Measurements from ENCODE around the gene CACNA1B. TPM values are rescaled to one million over a fixed set of nuclear protein-coding genes. Genes with fewer than 3 reads are reported as not detected.
"Not testable (repeated sequence)": the region's sequence is repeated elsewhere in the genome, so short reads cannot be mapped to it uniquely, and the experiment has no call there.

The CACNA1B gene
- polyA plus RNA-seq, 4 donors = under 0.01 to 0.91 (median 0.18) TPM; not detected in 1

- Histone ChIP-seq H3K4me1 (ENCODE audit: control insufficient read depth in 3 of 3, insufficient read depth in 2 of 3, low read depth in 1 of 3, low read length in 2 of 3) (no peaks in the 10 kb centered on the region), H3K9me3 (ENCODE audit: control insufficient read depth in 2 of 2, insufficient read depth in 1 of 2, low read depth in 1 of 2, low read length in 1 of 2) (no peaks in the 10 kb centered on the region), H3K36me3 (ENCODE audit: control insufficient read depth in 3 of 3, insufficient read depth in 2 of 3, low read depth in 1 of 3, low read length in 3 of 3) (no peaks in the 10 kb centered on the region), H3K4me3 (ENCODE audit: low read depth in 1 of 3, low read length in 3 of 3) (no peak overlapping the region), H3K27me3 (ENCODE audit: control insufficient read depth in 3 of 3, insufficient read depth in 3 of 3, low read length in 3 of 3) (peaks cover 0 to 4% (median 0%) of the 10 kb centered on the region in 3 donors), H3K27ac (ENCODE audit: low read depth in 1 of 3, low read length in 2 of 3) (no peak overlapping the region)
- DNase-seq (no peak), FAIRE-seq (no peak)
- WGBS, 3 donors = 89 to 93% (median 91%) methylated on average over 32 to 36 of the region's 36 CpGs
These were observed 235.4 kb downstream of the CACNA1B start for GRCh38 chr9:138112791-138113600.

GRCh38 chr9:138113701-138114325 is 236.2 kb downstream of the CACNA1B start:
- not testable (repeated sequence) for H3K4me3 ChIP-seq (ENCODE audit: low read depth in 1 of 3, low read length in 3 of 3); FAIRE-seq; DNase-seq; H3K9me3 ChIP-seq (ENCODE audit: control insufficient read depth in 2 of 2, insufficient read depth in 1 of 2, low read depth in 1 of 2, low read length in 1 of 2); H3K27me3 ChIP-seq (ENCODE audit: control insufficient read depth in 3 of 3, insufficient read depth in 3 of 3, low read length in 3 of 3); H3K4me1 ChIP-seq (ENCODE audit: control insufficient read depth in 3 of 3, insufficient read depth in 2 of 3, low read depth in 1 of 3, low read length in 2 of 3); H3K27ac ChIP-seq (ENCODE audit: low read depth in 1 of 3, low read length in 2 of 3); H3K36me3 ChIP-seq (ENCODE audit: control insufficient read depth in 3 of 3, insufficient read depth in 2 of 3, low read depth in 1 of 3, low read length in 3 of 3)
- WGBS, 3 donors = 79 to 87% (median 82%) methylated on average over 23 of the region's 23 CpGs

- no peak overlapping the region for H3K4me3 ChIP-seq (ENCODE audit: low read depth in 1 of 3, low read length in 3 of 3)
- no peaks in the 10 kb centered on the region for H3K4me1 ChIP-seq (ENCODE audit: control insufficient read depth in 3 of 3, insufficient read depth in 2 of 3, low read depth in 1 of 3, low read length in 2 of 3)
- WGBS, 3 donors = 79 to 80% (median 79%) methylated on average over 10 of the region's 10 CpGs
- no peak overlapping the region for H3K27ac ChIP-seq (ENCODE audit: low read depth in 1 of 3, low read length in 2 of 3)
- H3K27me3 ChIP-seq (ENCODE audit: control insufficient read depth in 3 of 3, insufficient read depth in 3 of 3, low read length in 3 of 3) = peaks cover 0 to 4% (median 0%) of the 10 kb centered on the region in 3 donors
- H3K36me3 ChIP-seq (ENCODE audit: control insufficient read depth in 3 of 3, insufficient read depth in 2 of 3, low read depth in 1 of 3, low read length in 3 of 3) = no peaks in the 10 kb centered on the region
- no peaks in the 10 kb centered on the region for H3K9me3 ChIP-seq (ENCODE audit: control insufficient read depth in 2 of 2, insufficient read depth in 1 of 2, low read depth in 1 of 2, low read length in 1 of 2)
- DNase-seq (no peak), FAIRE-seq (no peak)
These were observed 237.1 kb downstream of the CACNA1B start for GRCh38 chr9:138114501-138115245.

GRCh38 chr9:138115506-138115905 is 237.9 kb downstream of the CACNA1B start:
- H3K27ac ChIP-seq (ENCODE audit: low read depth in 1 of 3, low read length in 2 of 3) = no peak overlapping the region
- 79 to 87% (median 85%) methylated on average over 7 of the region's 7 CpGs for WGBS, 3 donors
- peaks cover 0 to 4% (median 0%) of the 10 kb centered on the region in 3 donors for H3K27me3 ChIP-seq (ENCODE audit: control insufficient read depth in 3 of 3, insufficient read depth in 3 of 3, low read length in 3 of 3)
- no peaks in the 10 kb centered on the region for H3K9me3 ChIP-seq (ENCODE audit: control insufficient read depth in 2 of 2, insufficient read depth in 1 of 2, low read depth in 1 of 2, low read length in 1 of 2)
- no peak overlapping the region for H3K4me3 ChIP-seq (ENCODE audit: low read depth in 1 of 3, low read length in 3 of 3)
- H3K4me1 ChIP-seq (ENCODE audit: control insufficient read depth in 3 of 3, insufficient read depth in 2 of 3, low read depth in 1 of 3, low read length in 2 of 3) = no peaks in the 10 kb centered on the region
- FAIRE-seq (no peak), DNase-seq (no peak)
- H3K36me3 ChIP-seq (ENCODE audit: control insufficient read depth in 3 of 3, insufficient read depth in 2 of 3, low read depth in 1 of 3, low read length in 3 of 3) = no peaks in the 10 kb centered on the region

- no peaks in the 10 kb centered on the region for H3K36me3 ChIP-seq (ENCODE audit: control insufficient read depth in 3 of 3, insufficient read depth in 2 of 3, low read depth in 1 of 3, low read length in 3 of 3)
- H3K4me1 ChIP-seq (ENCODE audit: control insufficient read depth in 3 of 3, insufficient read depth in 2 of 3, low read depth in 1 of 3, low read length in 2 of 3) = no peaks in the 10 kb centered on the region
- H3K27ac ChIP-seq (ENCODE audit: low read depth in 1 of 3, low read length in 2 of 3) = no peak overlapping the region
- 73 to 80% (median 76%) methylated on average over 6 of the region's 6 CpGs for WGBS, 3 donors
- FAIRE-seq (no peak), DNase-seq (no peak)
- H3K4me3 ChIP-seq (ENCODE audit: low read depth in 1 of 3, low read length in 3 of 3) = no peak overlapping the region
- peaks cover 0 to 4% (median 0%) of the 10 kb centered on the region in 3 donors for H3K27me3 ChIP-seq (ENCODE audit: control insufficient read depth in 3 of 3, insufficient read depth in 3 of 3, low read length in 3 of 3)
- H3K9me3 ChIP-seq (ENCODE audit: control insufficient read depth in 2 of 2, insufficient read depth in 1 of 2, low read depth in 1 of 2, low read length in 1 of 2) = no peaks in the 10 kb centered on the region
These were observed 238.9 kb downstream of the CACNA1B start for GRCh38 chr9:138116521-138116920.

GRCh38 chr9:138117101-138117750 is 239.6 kb downstream of the CACNA1B start:
- peaks cover 0 to 4% (median 0%) of the 10 kb centered on the region in 3 donors for H3K27me3 ChIP-seq (ENCODE audit: control insufficient read depth in 3 of 3, insufficient read depth in 3 of 3, low read length in 3 of 3)
- no peaks in the 10 kb centered on the region for H3K36me3 ChIP-seq (ENCODE audit: control insufficient read depth in 3 of 3, insufficient read depth in 2 of 3, low read depth in 1 of 3, low read length in 3 of 3)
- FAIRE-seq (no peak), DNase-seq (no peak)
- WGBS, 3 donors = 68 to 84% (median 71%) methylated on average over 12 to 14 of the region's 14 CpGs
- H3K4me1 ChIP-seq (ENCODE audit: control insufficient read depth in 3 of 3, insufficient read depth in 2 of 3, low read depth in 1 of 3, low read length in 2 of 3) = no peaks in the 10 kb centered on the region
- no peak overlapping the region for H3K4me3 ChIP-seq (ENCODE audit: low read depth in 1 of 3, low read length in 3 of 3)
- no peak overlapping the region for H3K27ac ChIP-seq (ENCODE audit: low read depth in 1 of 3, low read length in 2 of 3)
- H3K9me3 ChIP-seq (ENCODE audit: control insufficient read depth in 2 of 2, insufficient read depth in 1 of 2, low read depth in 1 of 2, low read length in 1 of 2) = peaks cover 0 to 7% of the 10 kb centered on the region in 2 donors

- Histone ChIP-seq H3K36me3 (ENCODE audit: control insufficient read depth in 3 of 3, insufficient read depth in 2 of 3, low read depth in 1 of 3, low read length in 3 of 3) (no peaks in the 10 kb centered on the region), H3K27ac (ENCODE audit: low read depth in 1 of 3, low read length in 2 of 3) (no peak overlapping the region), H3K9me3 (ENCODE audit: control insufficient read depth in 2 of 2, insufficient read depth in 1 of 2, low read depth in 1 of 2, low read length in 1 of 2) (peaks cover 0 to 8% of the 10 kb centered on the region in 2 donors), H3K4me1 (ENCODE audit: control insufficient read depth in 3 of 3, insufficient read depth in 2 of 3, low read depth in 1 of 3, low read length in 2 of 3) (no peaks in the 10 kb centered on the region), H3K4me3 (ENCODE audit: low read depth in 1 of 3, low read length in 3 of 3) (no peak overlapping the region), H3K27me3 (ENCODE audit: control insufficient read depth in 3 of 3, insufficient read depth in 3 of 3, low read length in 3 of 3) (peaks cover 0 to 4% (median 0%) of the 10 kb centered on the region in 3 donors)
- DNase-seq = no peak
- 44 to 72% (median 50%) methylated on average over 5 to 6 of the region's 6 CpGs for WGBS, 3 donors
- no peak for FAIRE-seq
These were observed 240.3 kb downstream of the CACNA1B start for GRCh38 chr9:138117836-138118235.

GRCh38 chr9:138118601-138119071 is 241.1 kb downstream of the CACNA1B start:
- H3K27me3 ChIP-seq (ENCODE audit: control insufficient read depth in 3 of 3, insufficient read depth in 3 of 3, low read length in 3 of 3) = peaks cover 0 to 4% (median 0%) of the 10 kb centered on the region in 3 donors
- no peak overlapping the region for H3K27ac ChIP-seq (ENCODE audit: low read depth in 1 of 3, low read length in 2 of 3)
- 72 to 89% (median 89%) methylated on average over 12 to 14 of the region's 14 CpGs for WGBS, 3 donors
- H3K36me3 ChIP-seq (ENCODE audit: control insufficient read depth in 3 of 3, insufficient read depth in 2 of 3, low read depth in 1 of 3, low read length in 3 of 3) = no peaks in the 10 kb centered on the region
- FAIRE-seq = no peak
- H3K4me1 ChIP-seq (ENCODE audit: control insufficient read depth in 3 of 3, insufficient read depth in 2 of 3, low read depth in 1 of 3, low read length in 2 of 3) = no peaks in the 10 kb centered on the region
- peaks cover 0 to 11% of the 10 kb centered on the region in 2 donors for H3K9me3 ChIP-seq (ENCODE audit: control insufficient read depth in 2 of 2, insufficient read depth in 1 of 2, low read depth in 1 of 2, low read length in 1 of 2)
- H3K4me3 ChIP-seq (ENCODE audit: low read depth in 1 of 3, low read length in 3 of 3) = no peak overlapping the region
- DNase-seq = no peak
